Measurements from ENCODE around the gene RNU7-1. TPM values are rescaled to one million over a fixed set of nuclear protein-coding genes. Genes with fewer than 3 reads are reported as not detected.

RNU7-1 gene
- total and polyA plus RNA-seq, 9 of the 15 experiments (the other 6 are each of a cell fraction or from before 2014, with no cell fraction given) = not detected

DNA sequence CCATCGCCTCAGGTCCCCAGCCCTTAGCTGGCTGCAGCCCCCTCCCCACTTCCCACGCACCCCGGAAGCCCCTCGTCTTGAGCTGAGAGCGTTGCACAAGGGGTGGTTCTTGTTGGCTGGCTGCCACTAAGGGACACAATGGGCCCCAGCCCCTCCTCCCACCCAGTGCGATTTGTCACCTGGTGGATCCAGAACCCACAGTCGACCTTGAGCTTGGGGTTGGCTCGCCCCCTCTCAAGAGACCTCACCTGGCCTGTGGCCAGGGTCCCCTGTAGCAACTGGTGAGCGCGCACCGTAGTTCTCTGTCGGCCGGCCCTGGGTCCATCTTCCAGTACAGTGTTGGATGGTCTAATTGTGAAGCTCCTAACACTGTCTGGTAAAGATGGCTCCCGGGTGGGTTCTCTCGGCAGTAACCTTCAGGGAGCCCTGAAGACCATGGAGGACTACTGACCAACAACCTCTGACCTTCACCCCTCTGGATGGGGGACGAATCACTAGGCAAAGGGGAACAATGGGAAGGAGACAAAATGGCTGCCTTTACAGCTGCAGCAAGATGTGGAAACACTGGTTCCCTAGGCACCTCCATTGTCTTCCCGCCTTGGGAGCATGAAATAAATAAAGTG lies 20.3 kb downstream of the RNU7-1 start (continued):
- TF ChIP-seq ZNF395 (CRISPR knock-in tag; IDR thresholded peaks at IDR 0.05) = peak; percentile 56; the same call in 1 of the 2 replicates
- TF ChIP-seq BRD9 (IDR thresholded peaks at IDR 0.05; ENCODE audit: low read depth, partially characterized antibody) = no peak
- no peak for TF ChIP-seq ZNF589 (CRISPR knock-in tag; IDR thresholded peaks at IDR 0.05; ENCODE audit: low read depth)
- peak; percentile 47; the same call in 1 of the 2 replicates for TF ChIP-seq TAF7 (tag; IDR thresholded peaks at IDR 0.05)
- TF ChIP-seq ZNF644 (tag; IDR thresholded peaks at IDR 0.05; ENCODE audit: low read depth) = peak; percentile 63; the same call in 1 of the 2 replicates
- peak; percentile 13 to 82 (median 28) for TF ChIP-seq YY1 (IDR thresholded peaks at IDR 0.05; ENCODE audit: borderline replicate concordance in 1 of 3, control insufficient read depth in 1 of 3, extremely low read depth in 1 of 3, insufficient read depth in 3 of 3, insufficient read length in 1 of 3, insufficient replicate concordance in 2 of 3, low read depth in 1 of 3, low read length in 2 of 3)
- 0 out of 2 replicates have a peak, but pooled peaks have one; percentile 29 for TF ChIP-seq ZNF41 (CRISPR knock-in tag; conservative IDR thresholded peaks at IDR 0.05)
- peak; percentile 59; the same call in 1 of the 2 replicates for TF ChIP-seq NFXL1 (CRISPR knock-in tag; IDR thresholded peaks at IDR 0.05)
- no peak for TF ChIP-seq VEZF1 (CRISPR knock-in tag; IDR thresholded peaks at IDR 0.05)
- TF ChIP-seq, protein P1, sequence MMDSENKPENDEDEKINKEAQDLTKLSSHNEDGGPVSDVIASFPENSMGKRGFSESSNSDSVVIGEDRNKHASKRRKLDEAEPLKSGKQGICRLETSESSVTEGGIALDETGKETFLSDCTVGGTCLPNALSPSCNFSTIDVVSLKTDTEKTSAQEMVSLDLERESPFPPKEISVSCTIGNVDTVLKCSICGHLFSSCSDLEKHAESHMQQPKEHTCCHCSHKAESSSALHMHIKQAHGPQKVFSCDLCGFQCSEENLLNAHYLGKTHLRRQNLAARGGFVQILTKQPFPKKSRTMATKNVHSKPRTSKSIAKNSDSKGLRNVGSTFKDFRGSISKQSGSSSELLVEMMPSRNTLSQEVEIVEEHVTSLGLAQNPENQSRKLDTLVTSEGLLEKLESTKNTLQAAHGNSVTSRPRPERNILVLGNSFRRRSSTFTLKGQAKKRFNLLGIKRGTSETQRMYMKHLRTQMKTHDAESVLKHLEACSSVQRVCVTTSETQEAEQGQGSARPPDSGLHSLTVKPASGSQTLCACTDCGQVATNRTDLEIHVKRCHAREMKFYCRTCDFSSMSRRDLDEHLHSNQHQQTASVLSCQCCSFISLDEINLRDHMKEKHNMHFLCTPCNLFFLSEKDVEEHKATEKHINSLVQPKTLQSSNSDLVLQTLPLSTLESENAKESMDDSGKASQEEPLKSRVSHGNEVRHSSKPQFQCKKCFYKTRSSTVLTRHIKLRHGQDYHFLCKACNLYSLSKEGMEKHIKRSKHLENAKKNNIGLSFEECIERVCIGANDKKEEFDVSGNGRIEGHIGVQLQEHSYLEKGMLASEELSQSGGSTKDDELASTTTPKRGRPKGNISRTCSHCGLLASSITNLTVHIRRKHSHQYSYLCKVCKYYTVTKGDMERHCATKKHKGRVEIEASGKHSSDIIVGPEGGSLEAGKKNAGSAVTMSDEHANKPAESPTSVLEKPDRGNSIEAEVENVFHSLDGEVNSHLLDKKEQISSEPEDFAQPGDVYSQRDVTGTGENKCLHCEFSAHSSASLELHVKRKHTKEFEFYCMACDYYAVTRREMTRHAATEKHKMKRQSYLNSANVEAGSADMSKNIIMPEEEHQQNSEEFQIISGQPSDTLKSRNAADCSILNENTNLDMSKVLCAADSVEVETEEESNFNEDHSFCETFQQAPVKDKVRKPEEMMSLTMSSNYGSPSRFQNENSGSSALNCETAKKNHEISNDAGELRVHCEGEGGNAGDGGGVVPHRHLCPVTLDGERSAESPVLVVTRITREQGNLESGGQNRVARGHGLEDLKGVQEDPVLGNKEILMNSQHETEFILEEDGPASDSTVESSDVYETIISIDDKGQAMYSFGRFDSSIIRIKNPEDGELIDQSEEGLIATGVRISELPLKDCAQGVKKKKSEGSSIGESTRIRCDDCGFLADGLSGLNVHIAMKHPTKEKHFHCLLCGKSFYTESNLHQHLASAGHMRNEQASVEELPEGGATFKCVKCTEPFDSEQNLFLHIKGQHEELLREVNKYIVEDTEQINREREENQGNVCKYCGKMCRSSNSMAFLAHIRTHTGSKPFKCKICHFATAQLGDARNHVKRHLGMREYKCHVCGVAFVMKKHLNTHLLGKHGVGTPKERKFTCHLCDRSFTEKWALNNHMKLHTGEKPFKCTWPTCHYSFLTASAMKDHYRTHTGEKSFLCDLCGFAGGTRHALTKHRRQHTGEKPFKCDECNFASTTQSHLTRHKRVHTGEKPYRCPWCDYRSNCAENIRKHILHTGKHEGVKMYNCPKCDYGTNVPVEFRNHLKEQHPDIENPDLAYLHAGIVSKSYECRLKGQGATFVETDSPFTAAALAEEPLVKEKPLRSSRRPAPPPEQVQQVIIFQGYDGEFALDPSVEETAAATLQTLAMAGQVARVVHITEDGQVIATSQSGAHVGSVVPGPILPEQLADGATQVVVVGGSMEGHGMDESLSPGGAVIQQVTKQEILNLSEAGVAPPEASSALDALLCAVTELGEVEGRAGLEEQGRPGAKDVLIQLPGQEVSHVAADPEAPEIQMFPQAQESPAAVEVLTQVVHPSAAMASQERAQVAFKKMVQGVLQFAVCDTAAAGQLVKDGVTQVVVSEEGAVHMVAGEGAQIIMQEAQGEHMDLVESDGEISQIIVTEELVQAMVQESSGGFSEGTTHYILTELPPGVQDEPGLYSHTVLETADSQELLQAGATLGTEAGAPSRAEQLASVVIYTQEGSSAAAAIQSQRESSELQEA (IDR thresholded peaks at IDR 0.05; ENCODE audit: low read depth) = no peak
- TF ChIP-seq ZNF12 (CRISPR knock-in tag; IDR thresholded peaks at IDR 0.05) = no peak
- no peak for TF ChIP-seq RBM34 (IDR thresholded peaks at IDR 0.05; ENCODE audit: borderline replicate concordance, insufficient read depth, low read length)
- peak; percentile 33; the same call in 1 of the 2 replicates for TF ChIP-seq DDX20 (tag; IDR thresholded peaks at IDR 0.05; ENCODE audit: low read depth)
- TF ChIP-seq PHTF2 (CRISPR knock-in tag; IDR thresholded peaks at IDR 0.05) = no peak
- no peak for TF ChIP-seq ZNF134 (CRISPR knock-in tag; conservative IDR thresholded peaks at IDR 0.05)
- peak; percentile 18; the same call in 1 of the 2 replicates for TF ChIP-seq HDAC8 (tag; IDR thresholded peaks at IDR 0.05)

Measured in K562 (cell line).